CD14-positive monocyte (primary cell): ENCODE measurements around the gene FBXL13. TPM values are rescaled to one million over a fixed set of nuclear protein-coding genes. Genes with fewer than 3 reads are reported as not detected.

Experiments used
- DNase-seq, 3 donors: peaks; one replicate each; pipeline ENCODE4 v3.0.0-alpha.2; 2011 to 2022
- H2AFZ ChIP-seq: 2 replicates; pipeline ENCODE4 v1.6.0; 2012; ENCODE audit warnings: mild to moderate bottlenecking, low read depth, low read length, inconsistent platforms; ENCODE audit not compliant: insufficient read depth, poor library complexity, severe bottlenecking
- H3K27ac ChIP-seq, 2 donors: 1 replicate in 1 of 2; 2 replicates in 1 of 2; pipeline ENCODE4 v1.5.1; 2012 to 2013; ENCODE audit warnings: low read length in 2 of 2, control low read depth in 1 of 2, inconsistent platforms in 1 of 2, low read depth in 1 of 2, mild to moderate bottlenecking in 1 of 2
- H3K27me3 ChIP-seq, 2 donors: one replicate each; pipeline versions ENCODE4 v1.6.0 to v1.6.1; 2011 to 2013; ENCODE audit warnings: low read length in 2 of 2; ENCODE audit not compliant: control insufficient read depth in 2 of 2, insufficient read depth in 2 of 2
- H3K36me3 ChIP-seq, 2 donors: replicated peaks in 1 of 2; 1 replicate in 1 of 2; 2 replicates in 1 of 2; pipeline versions ENCODE4 v1.5.1 to v1.6.1; 2012 to 2013; ENCODE audit warnings: low read length in 2 of 2, control low read depth in 1 of 2, inconsistent platforms in 1 of 2, mild to moderate bottlenecking in 1 of 2; ENCODE audit not compliant: insufficient read depth in 2 of 2, control insufficient read depth in 1 of 2
- H3K4me1 ChIP-seq, 2 donors: 1 replicate in 1 of 2; 2 replicates in 1 of 2; pipeline versions ENCODE4 v1.5.1 to v1.6.1; 2012 to 2013; ENCODE audit warnings: low read length in 2 of 2, control low read depth in 1 of 2, inconsistent platforms in 1 of 2, mild to moderate bottlenecking in 1 of 2, moderate library complexity in 1 of 2; ENCODE audit not compliant: insufficient read depth in 2 of 2, control insufficient read depth in 1 of 2
- H3K4me2 ChIP-seq: replicated peaks from 2 replicates; pipeline ENCODE3; 2012; ENCODE audit warnings: low read length, moderate library complexity, mild to moderate bottlenecking; ENCODE audit not compliant: poor library complexity, severe bottlenecking; ENCODE audit errors: extremely low read depth
- H3K4me3 ChIP-seq, 3 experiments: fragments of 200-600 bp in 1 of 3; sonication (generic) in 1 of 3; replicated peaks in 1 of 3; 1 replicate in 2 of 3; 2 replicates in 1 of 3; pipeline ENCODE4 v1.5.1; 2011 to 2013; ENCODE audit warnings: low read length in 3 of 3, mild to moderate bottlenecking in 3 of 3, control low read depth in 2 of 3, low read depth in 2 of 3, inconsistent platforms in 1 of 3, moderate library complexity in 1 of 3
- H3K79me2 ChIP-seq: 2 replicates; pipeline ENCODE4 v1.6.0; 2012; ENCODE audit warnings: mild to moderate bottlenecking, control low read depth, inconsistent platforms, low read length, moderate library complexity; ENCODE audit not compliant: insufficient read depth
- H3K9ac ChIP-seq: 2 replicates; pipeline ENCODE4 v1.6.0; 2017; ENCODE audit warnings: low read length, mild to moderate bottlenecking; ENCODE audit not compliant: insufficient read depth, poor library complexity, severe bottlenecking
- H3K9me3 ChIP-seq, 2 donors: replicated peaks in 1 of 2; 1 replicate in 1 of 2; 2 replicates in 1 of 2; pipeline versions ENCODE4 v1.5.1 to v1.6.1; 2012 to 2013; ENCODE audit warnings: low read length in 2 of 2, control low read depth in 1 of 2; ENCODE audit not compliant: control insufficient read depth in 1 of 2, insufficient read depth in 1 of 2
- H4K20me1 ChIP-seq: 2 replicates; pipeline ENCODE4 v1.6.0; 2012; ENCODE audit warnings: mild to moderate bottlenecking, low read length, control low read depth, moderate library complexity; ENCODE audit not compliant: insufficient read depth
- H3K27ac Mint-ChIP-seq, 7 donors: one replicate each; pipeline ENCODE4 v1.8.0; 2020; ENCODE audit warnings: mild to moderate bottlenecking in 7 of 7, mixed read lengths in 7 of 7, moderate library complexity in 6 of 7, inconsistent platforms in 2 of 7
- H3K27me3 Mint-ChIP-seq, 3 donors: one replicate each; pipeline ENCODE4 v1.8.0; 2021 to 2022; ENCODE audit warnings: low read depth in 3 of 3, mild to moderate bottlenecking in 3 of 3, mixed read lengths in 3 of 3, moderate library complexity in 3 of 3, inconsistent platforms in 1 of 3
- H3K36me3 Mint-ChIP-seq, 2 donors: one replicate each; pipeline ENCODE4 v1.8.0; 2020; ENCODE audit warnings: mixed read lengths in 2 of 2, inconsistent platforms in 1 of 2, mild to moderate bottlenecking in 1 of 2
- H3K4me1 Mint-ChIP-seq: one replicate; pipeline ENCODE4 v1.8.0; 2020; ENCODE audit warnings: mild to moderate bottlenecking, mixed read lengths
- H3K4me3 Mint-ChIP-seq, 2 donors: one replicate each; pipeline ENCODE4 v1.8.0; 2020; ENCODE audit warnings: mild to moderate bottlenecking in 2 of 2, mixed read lengths in 2 of 2, moderate library complexity in 1 of 2
- H3K9me3 Mint-ChIP-seq, 7 donors: one replicate each; pipeline ENCODE4 v1.8.0; 2020 to 2022; ENCODE audit warnings: mixed read lengths in 7 of 7, mild to moderate bottlenecking in 6 of 7, moderate library complexity in 6 of 7, inconsistent platforms in 2 of 7
- CTCF ChIP-seq: fragments of 200-600 bp; IDR thresholded peaks from one replicate; pipeline ENCODE4 v1.8.0; 2022; ENCODE audit warnings: antibody characterized with exemption, mild to moderate bottlenecking
- WGBS: methylation state at CpG from one replicate; pipeline ENCODE4 v1.1.5; 2013; ENCODE audit warnings: missing lambda C conversion rate; ENCODE audit not compliant: insufficient coverage; 5-methylcytosine and 5-hydroxymethylcytosine counted together
- intact Hi-C, 2 donors: fragments of 100-400 bp; cut with micrococcal nuclease; formaldehyde crosslinking; loops; one replicate each; pipeline versions ENCODE4 v1.15.0 to v1.15.1; 2023
- polyA plus RNA-seq, 3 donors: library from polyadenylated mRNA; depleted of rRNA in 1 of 3; unstranded in 2 of 3; stranded (reverse) in 1 of 3; fragments of 300-500 nt in 2 of 3; fragments of >200 nt in 1 of 3; fragmentation: Illumina TruSeq in 2 of 3; gene quantifications; 1 replicate in 2 of 3; 2 replicates in 1 of 3; pipeline ENCODE4 v1.2.3, GENCODE V29; 2012 to 2021

Gene FBXL13
- polyA plus RNA-seq, 3 donors: 0.05 TPM; not detected in 2

DNA sequence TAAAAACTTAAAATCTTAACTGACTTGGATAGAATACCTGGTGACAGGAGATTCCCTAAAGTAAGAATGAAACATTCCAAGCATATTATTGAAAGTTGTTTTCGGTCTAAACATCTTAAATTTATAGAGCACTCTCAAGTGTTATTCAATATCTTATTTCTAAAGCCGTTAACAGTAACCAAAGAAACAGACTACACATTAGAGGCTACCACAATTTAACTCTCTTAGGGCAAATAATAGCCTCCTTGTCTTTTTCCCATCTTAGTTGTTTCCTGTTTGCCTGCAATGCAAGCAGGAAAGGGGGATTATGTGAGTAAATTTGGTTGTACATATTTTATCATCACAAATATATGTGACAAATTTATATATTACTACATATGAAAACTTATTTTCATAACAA is 42.9 kb upstream of the FBXL13 start:
- intact Hi-C loops: no loop called here
- H3K9me3 Mint-ChIP-seq: peaks cover 0 to 3% (median 0%) of the 10 kb centered on the region in 7 donors

DNA sequence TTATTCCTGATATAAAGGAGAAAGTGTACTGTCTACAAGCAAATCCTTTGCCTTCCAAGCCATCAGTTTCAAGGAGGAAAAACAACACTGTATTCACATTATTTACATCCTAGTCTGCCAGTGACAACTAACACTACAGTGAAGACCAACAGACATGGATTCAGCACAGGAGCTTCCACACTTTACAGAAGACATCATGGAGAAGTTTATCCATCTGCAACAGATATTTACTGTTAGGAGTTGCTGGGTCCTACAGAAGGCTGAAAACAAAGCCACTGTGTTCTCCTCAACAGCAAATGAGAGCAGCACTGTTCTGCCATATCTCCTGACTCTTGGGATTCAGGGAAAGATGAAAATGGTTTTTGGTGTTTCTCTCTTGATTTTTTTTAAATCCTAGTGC is 42.4 kb upstream of the FBXL13 start:
- no peak overlapping the region for H3K4me3 ChIP-seq
- no peak for DNase-seq
- H3K27me3 ChIP-seq: no peaks in the 10 kb centered on the region
- peaks cover 0 to 3% (median 0%) of the 10 kb centered on the region in 7 donors for H3K9me3 Mint-ChIP-seq
- H3K27me3 Mint-ChIP-seq: no peaks in the 10 kb centered on the region
- no peaks in the 10 kb centered on the region for H3K79me2 ChIP-seq
- no peak overlapping the region for H3K9ac ChIP-seq
- no peak overlapping the region for H3K4me3 Mint-ChIP-seq
- peaks cover 27 to 61% of the 10 kb centered on the region in 2 donors for H3K36me3 ChIP-seq
- H3K27ac Mint-ChIP-seq: no peak overlapping the region
- H3K4me1 Mint-ChIP-seq: no peaks in the 10 kb centered on the region
- no peaks in the 10 kb centered on the region for H3K4me1 ChIP-seq
- no peak overlapping the region for H3K4me2 ChIP-seq
- no peak for TF ChIP-seq CTCF
- no peak overlapping the region for H3K27ac ChIP-seq
- H3K36me3 Mint-ChIP-seq: peaks cover 36 to 48% of the 10 kb centered on the region in 2 donors
- H4K20me1 ChIP-seq: no peaks in the 10 kb centered on the region
- no peak overlapping the region for H2AFZ ChIP-seq
- intact Hi-C loops: no loop called here
- no peaks in the 10 kb centered on the region for H3K9me3 ChIP-seq

More for the DNA sequence above, 42.9 kb upstream of the FBXL13 start:
- Histone ChIP-seq H3K9ac (no peak overlapping the region), H3K4me1 (no peaks in the 10 kb centered on the region), H2AFZ (no peak overlapping the region), H3K36me3 (peaks cover 28 to 66% of the 10 kb centered on the region in 2 donors), H3K4me3 (no peak overlapping the region), H3K79me2 (no peaks in the 10 kb centered on the region), H3K27me3 (no peaks in the 10 kb centered on the region), H4K20me1 (no peaks in the 10 kb centered on the region), H3K27ac (no peak overlapping the region), H3K9me3 (no peaks in the 10 kb centered on the region), H3K4me2 (no peak overlapping the region)
- no peaks in the 10 kb centered on the region for H3K4me1 Mint-ChIP-seq
- H3K27me3 Mint-ChIP-seq: no peaks in the 10 kb centered on the region
- no CpG with 5 or more reads among the region's 2 CpGs for WGBS
- H3K36me3 Mint-ChIP-seq: peaks cover 38 to 51% of the 10 kb centered on the region in 2 donors
- H3K4me3 Mint-ChIP-seq: no peak overlapping the region
- DNase-seq: no peak
- TF ChIP-seq CTCF: no peak
- no peak overlapping the region for H3K27ac Mint-ChIP-seq
